IMR-90 (cell line): ENCODE results near the gene IBA57. TPM values are rescaled to one million over a fixed set of nuclear protein-coding genes. Genes with fewer than 3 reads are reported as not detected.

ENCODE experiments used
- polyA plus RNA-seq, 3 experiments: library from polyadenylated mRNA; depleted of rRNA; stranded (reverse); fragments of >200 nt; gene quantifications; 2 replicates each; pipeline ENCODE4 v1.2.3, GENCODE V29; 2012; ENCODE audit warnings: low replicate concordance in 1 of 3
- total RNA-seq: library from RNA; depleted of rRNA; stranded (reverse); fragments of >200 nt; gene quantifications from 2 replicates; pipeline ENCODE4 v1.2.3, GENCODE V29; 2012
- TF ChIP-seq, protein P1 (sequence below): fragments of 150-350 bp; IDR thresholded peaks from 2 replicates; pipeline ENCODE4 v1.6.1; 2016; ENCODE audit warnings: low read depth, mild to moderate bottlenecking, low read length, moderate library complexity, borderline replicate concordance

The IBA57 gene
- total and polyA plus RNA-seq, 2 of the 4 experiments (the other 2 are of a cell fraction), result 2.0 to 2.6 TPM

- TF ChIP-seq, protein P1, sequence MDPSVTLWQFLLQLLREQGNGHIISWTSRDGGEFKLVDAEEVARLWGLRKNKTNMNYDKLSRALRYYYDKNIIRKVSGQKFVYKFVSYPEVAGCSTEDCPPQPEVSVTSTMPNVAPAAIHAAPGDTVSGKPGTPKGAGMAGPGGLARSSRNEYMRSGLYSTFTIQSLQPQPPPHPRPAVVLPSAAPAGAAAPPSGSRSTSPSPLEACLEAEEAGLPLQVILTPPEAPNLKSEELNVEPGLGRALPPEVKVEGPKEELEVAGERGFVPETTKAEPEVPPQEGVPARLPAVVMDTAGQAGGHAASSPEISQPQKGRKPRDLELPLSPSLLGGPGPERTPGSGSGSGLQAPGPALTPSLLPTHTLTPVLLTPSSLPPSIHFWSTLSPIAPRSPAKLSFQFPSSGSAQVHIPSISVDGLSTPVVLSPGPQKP, result no peak
These were observed 48.6 kb downstream of the IBA57 start (continued) for GRCh38 chr1:228213917-228214808.
